GM12865 (cell line): ENCODE data around the gene ASCL4.

ENCODE experiments used
- DNase-seq: peaks from one replicate; pipeline ENCODE4 v3.0.0; 2010; ENCODE audit warnings: low read depth
- H3K4me3 ChIP-seq: 2 replicates; pipeline ENCODE4 v1.5.1; 2011; ENCODE audit warnings: mild to moderate bottlenecking, low read depth, low read length, control low read depth
- TF ChIP-seq, protein P1 (sequence below): IDR thresholded peaks from 2 replicates; pipeline ENCODE4 v1.5.1; 2011; ENCODE audit warnings: low read length, control low read depth, low read depth, inconsistent platforms; ENCODE audit not compliant: insufficient read depth; ENCODE audit errors: missing control alignments

Gene ASCL4

DNA sequence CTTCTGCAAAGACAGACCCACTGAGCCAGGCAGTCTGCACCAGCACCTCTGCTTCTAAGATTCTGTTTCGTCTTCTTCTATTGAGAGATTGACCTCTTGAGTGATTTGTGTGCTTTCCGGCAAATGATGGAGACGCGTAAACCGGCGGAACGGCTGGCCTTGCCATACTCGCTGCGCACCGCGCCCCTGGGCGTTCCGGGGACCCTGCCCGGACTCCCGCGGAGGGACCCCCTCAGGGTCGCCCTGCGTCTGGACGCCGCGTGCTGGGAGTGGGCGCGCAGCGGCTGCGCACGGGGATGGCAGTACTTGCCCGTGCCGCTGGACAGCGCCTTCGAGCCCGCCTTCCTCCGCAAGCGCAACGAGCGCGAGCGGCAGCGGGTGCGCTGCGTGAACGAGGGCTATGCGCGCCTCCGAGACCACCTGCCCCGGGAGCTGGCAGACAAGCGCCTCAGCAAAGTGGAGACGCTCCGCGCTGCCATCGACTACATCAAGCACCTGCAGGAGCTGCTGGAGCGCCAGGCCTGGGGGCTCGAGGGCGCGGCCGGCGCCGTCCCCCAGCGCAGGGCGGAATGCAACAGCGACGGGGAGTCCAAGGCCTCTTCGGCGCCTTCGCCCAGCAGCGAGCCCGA lies 703 bp downstream of the ASCL4 start:
- no peak for DNase-seq
- TF ChIP-seq, protein P1, sequence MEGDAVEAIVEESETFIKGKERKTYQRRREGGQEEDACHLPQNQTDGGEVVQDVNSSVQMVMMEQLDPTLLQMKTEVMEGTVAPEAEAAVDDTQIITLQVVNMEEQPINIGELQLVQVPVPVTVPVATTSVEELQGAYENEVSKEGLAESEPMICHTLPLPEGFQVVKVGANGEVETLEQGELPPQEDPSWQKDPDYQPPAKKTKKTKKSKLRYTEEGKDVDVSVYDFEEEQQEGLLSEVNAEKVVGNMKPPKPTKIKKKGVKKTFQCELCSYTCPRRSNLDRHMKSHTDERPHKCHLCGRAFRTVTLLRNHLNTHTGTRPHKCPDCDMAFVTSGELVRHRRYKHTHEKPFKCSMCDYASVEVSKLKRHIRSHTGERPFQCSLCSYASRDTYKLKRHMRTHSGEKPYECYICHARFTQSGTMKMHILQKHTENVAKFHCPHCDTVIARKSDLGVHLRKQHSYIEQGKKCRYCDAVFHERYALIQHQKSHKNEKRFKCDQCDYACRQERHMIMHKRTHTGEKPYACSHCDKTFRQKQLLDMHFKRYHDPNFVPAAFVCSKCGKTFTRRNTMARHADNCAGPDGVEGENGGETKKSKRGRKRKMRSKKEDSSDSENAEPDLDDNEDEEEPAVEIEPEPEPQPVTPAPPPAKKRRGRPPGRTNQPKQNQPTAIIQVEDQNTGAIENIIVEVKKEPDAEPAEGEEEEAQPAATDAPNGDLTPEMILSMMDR = no peak
- H3K4me3 ChIP-seq = no peak overlapping the region

DNA sequence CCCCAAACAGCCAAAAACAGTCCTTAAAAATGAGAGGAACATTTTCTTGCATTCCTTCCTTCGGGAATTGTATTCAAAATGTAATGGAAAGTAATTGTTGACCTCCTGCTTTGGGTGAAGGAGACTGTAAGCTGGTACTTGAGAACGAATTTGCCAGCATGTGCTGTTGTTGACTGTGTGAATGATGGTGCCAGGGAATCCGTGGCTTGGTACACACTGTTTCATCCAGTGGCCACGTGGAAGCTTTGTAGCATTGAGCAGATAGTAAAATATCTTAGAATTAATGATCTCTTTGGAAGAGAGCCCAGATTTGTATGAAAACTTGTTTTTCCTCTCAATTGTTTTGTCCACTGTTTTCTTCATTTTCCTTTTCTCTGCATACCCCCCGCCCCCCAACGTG lies 1.7 kb downstream of the ASCL4 start:
- TF ChIP-seq, protein P1 = no peak
- H3K4me3 ChIP-seq = no peak overlapping the region
- DNase-seq = no peak

DNA sequence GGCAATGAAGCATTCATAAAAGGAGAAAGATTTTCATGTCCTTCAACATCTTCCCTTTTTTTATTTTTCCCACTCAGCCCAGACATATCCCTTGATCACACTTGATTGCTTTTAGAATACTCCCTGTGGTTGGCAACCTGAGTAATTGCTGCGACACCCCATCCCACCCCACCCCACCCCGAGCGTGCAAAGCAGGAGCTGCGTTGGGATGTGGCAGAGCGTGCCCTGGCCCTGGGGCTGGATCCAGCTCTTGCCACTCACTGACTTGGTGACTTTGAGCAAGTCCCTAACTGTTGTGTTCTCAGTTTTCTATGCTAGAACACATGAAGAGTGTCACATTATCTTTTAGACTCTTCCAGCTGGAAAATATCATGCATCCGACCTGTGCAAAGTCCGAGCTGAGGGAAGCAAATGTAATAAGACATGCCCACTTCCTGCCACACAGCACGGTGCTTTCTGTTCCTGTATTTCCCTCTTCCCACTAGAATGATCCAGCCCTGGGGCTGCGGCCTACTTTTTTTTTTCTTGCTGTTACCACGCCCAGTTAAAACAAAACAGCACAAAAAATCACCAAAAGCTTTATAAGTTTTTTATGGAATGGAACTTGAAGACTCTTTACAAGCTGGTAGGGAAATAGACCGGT lies 4.0 kb downstream of the ASCL4 start:
- TF ChIP-seq, protein P1 = no peak
- H3K4me3 ChIP-seq = no peak overlapping the region
- no peak for DNase-seq

DNA sequence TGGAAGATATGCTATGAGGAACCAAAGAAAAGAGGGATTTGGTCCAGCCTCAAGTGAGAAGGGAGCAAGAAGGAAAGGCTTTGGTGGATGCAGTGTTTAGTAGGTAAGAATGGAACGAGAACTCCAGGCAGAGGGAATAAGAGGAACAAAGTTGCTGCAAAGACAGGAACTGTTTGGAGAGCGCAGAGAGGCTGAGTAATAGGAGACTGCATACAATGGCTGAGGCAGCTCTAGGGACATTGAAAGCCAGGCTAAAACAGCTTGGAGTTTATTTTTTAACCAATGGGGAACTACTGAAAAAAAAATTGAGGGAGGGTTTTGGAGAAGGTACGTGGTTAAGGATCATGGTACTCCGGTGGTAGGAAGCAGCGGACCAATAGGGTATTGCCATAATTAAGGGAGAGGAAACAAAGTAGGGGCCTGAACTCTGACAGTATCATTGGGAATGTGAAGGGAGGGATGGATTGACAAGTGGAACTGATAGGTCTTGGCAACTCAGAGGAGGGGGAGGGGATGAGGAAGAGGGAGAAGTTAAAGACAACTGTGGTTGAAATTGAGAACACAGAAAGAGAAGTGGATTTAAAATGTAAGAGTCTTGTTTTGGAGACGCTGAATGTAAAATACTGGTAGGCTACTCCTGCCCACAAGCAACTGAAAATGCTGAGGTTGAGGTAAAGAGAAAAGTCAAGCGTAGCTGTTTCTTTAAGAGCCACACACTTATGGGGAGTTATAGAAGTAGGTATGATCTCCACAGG lies 4.8 kb downstream of the ASCL4 start:
- DNase-seq = peak; percentile 79
- TF ChIP-seq, protein P1 = no peak

DNA sequence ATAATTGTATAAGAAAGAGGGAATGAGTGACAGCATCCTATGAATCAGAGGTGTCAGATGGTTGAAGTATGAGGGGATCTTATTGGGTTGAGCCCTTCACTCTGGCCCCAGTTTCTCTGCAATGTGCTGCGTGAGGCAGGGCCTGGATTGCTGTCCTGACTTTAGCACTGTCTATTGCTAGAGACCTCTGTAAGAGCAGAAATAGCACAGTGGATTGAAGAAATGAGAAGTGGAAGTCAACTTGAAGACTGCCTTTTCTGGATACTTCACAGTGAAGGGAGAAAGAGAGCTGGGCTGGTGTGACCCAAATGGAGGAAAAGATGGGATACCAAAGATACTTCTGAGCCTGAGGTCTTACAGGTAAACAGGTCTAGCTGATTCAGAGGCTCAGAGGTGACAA lies 5.8 kb downstream of the ASCL4 start:
- TF ChIP-seq, protein P1 = no peak
- H3K4me3 ChIP-seq = no peak overlapping the region
- DNase-seq = no peak

More for the DNA sequence above, 4.8 kb downstream of the ASCL4 start:
- H3K4me3 ChIP-seq = no peak overlapping the region

DNA sequence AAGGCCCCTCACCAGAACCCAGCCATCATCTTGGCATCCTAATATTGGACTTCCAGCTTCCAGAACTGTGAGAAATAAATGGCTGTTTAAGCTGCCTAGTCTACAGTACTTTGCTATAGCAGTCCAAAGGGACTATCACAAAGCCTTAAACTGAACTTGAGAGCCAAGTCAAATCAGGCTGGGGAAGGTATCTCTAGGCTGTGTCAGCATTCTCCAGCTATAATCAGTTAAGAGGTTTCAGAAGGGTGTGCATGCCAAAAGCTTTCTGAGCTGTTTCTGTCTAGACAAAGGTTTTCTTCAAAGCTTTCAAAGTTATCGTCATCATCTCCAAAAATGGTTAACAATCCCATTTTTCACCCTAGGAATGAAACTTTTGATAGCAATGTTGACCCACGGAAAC lies 7.6 kb downstream of the ASCL4 start:
- no peak for DNase-seq
- TF ChIP-seq, protein P1 = no peak
- no peak overlapping the region for H3K4me3 ChIP-seq
